ENCODE results near the gene TSPAN32. TPM values are rescaled to one million over a fixed set of nuclear protein-coding genes. Genes with fewer than 3 reads are reported as not detected.

TSPAN32 gene
- total and polyA plus RNA-seq, 12 donors = 2.3 to 47.5 (median 23.3) TPM

DNA sequence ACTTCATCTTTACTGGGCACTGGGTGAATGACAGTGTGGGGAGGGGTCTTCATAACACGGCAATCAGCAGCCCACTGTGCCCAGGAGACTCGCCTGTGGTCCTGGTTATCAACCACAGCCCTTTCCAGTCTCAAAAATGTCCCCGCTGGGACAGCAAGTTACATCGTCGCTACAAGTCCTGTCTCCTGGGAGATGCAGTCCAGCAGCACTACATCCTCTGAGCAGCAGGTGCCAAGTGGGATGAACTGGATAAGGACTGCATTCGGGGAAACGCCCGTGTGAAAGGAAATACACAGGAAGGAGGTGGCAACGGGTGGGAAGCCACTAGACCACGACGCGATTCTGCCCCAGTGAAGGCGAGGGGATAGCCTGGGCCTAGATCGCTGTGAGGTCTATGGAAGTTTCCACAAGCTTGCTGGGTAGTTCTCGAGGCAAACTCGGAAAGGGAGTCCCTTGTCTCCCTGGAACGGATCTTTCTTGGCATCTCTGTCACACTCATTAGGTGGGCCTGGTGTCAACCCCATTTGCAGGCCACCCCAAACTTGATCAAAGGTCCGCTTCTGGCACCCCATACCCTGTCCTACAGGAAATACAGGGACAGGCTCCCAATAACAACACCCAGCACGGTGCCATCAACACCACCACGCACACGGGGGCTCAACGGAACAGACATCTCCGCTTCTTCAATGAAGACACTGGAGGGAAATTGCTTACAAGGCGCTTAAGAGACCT, 35.8 kb upstream of the TSPAN32 start:
- H3K27me3 ChIP-seq = peaks cover 16 to 53% (median 49%) of the 10 kb centered on the region in 7 donors
- no peaks in the 10 kb centered on the region for H3K9me3 ChIP-seq
- ATAC-seq (no peak), DNase-seq (no peak)
- no peaks in the 10 kb centered on the region for H3K36me3 ChIP-seq
- intact Hi-C loops (cut with DNase I) = no loop called here
- peak overlapping the region in 1 of 10 donors; percentile 77 for H3K27ac ChIP-seq
- TF ChIP-seq CTCF (IDR thresholded peaks at IDR 0.05) = no peak
- peak overlapping the region in 1 of 10 donors; percentile 24 for H3K4me3 ChIP-seq
- 64 to 70% methylated on average over 24 of the region's 24 CpGs for WGBS, 2 donors
- peaks cover 3 to 35% (median 19%) of the 10 kb centered on the region in 9 donors for H3K4me1 ChIP-seq

DNA sequence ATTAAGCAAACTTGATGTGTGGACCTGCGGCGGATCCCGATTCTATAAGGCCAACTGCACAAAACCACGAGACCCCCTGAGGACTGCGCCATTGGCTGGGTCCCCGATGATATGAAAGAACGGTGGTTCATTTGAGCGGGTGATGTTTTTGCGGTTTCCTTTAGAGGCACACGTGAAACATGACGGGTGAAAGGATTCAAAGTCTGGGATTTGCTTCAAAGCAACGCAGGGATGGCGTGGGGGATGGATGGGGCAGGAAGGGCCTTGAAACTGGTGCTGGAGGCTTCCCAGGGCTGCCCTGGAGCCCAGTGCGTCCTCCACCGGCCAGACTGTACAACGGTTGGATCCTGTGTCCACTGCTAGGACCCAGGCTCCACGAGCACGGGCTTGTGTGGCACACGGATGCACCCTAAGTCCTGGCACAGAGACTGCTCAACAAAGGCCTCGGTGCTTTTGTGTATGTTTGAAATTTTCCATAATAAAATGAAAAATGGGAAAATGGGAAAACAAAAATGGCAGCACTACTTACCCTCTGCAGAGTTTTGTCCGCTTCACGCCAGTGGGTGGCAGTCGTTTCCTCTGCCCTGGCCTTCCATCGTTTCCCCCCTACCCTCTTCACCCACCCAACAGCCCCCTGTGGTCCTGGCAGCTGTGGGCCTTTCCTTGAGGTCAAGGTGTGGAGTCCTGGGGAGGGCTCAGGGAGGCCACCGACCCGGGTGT, 35.1 kb upstream of the TSPAN32 start:
- Histone ChIP-seq H3K4me3 (no peak overlapping the region), H3K36me3 (no peaks in the 10 kb centered on the region), H3K27me3 (peaks cover 21 to 56% (median 49%) of the 10 kb centered on the region in 7 donors), H3K4me1 (peaks cover 3 to 38% (median 23%) of the 10 kb centered on the region in 9 donors), H3K27ac (peak overlapping the region in 1 of 10 donors; percentile 77), H3K9me3 (no peaks in the 10 kb centered on the region)
- no peak for DNase-seq
- intact Hi-C loops (cut with DNase I) = no loop called here
- WGBS, 2 donors = 92 to 93% methylated on average over 26 of the region's 26 CpGs
- TF ChIP-seq CTCF (IDR thresholded peaks at IDR 0.05) = no peak
- no peak for ATAC-seq

DNA sequence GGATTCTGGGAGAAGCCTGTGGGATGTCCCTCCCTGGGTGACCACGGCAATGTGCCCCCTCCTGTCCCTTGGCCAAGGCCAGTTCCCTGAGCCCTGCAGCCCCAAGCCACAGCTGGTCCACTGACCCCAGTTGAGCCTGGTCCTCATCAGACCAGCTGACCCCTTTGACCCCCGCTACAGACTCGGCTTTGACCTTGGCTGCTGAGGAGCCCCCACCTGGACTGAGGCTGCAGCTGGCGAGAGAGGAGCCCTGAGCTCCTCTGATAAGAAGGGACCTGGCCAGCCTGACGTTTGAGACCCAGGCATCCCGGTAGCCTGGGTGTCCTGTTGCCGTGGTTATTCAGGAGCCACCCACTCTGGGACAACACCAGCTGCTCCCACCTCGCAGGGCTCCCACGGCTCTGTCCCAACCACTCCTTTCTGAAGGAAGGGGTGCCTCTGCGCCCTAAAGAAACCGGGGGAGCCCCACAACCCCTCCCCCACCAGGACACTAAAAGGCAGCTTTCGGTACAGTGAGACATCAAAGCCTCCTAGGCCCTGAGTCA, 34.4 kb upstream of the TSPAN32 start:
- 74 to 79% methylated on average over 12 of the region's 12 CpGs for WGBS, 2 donors
- peaks cover 3 to 38% (median 23%) of the 10 kb centered on the region in 9 donors for H3K4me1 ChIP-seq

More for the DNA sequence above, 34.4 kb upstream of the TSPAN32 start:
- Histone ChIP-seq H3K9me3 (no peaks in the 10 kb centered on the region), H3K4me3 (no peak overlapping the region), H3K27me3 (peaks cover 26 to 61% (median 51%) of the 10 kb centered on the region in 7 donors), H3K36me3 (no peaks in the 10 kb centered on the region), H3K27ac (no peak overlapping the region)
- intact Hi-C loops (cut with DNase I) = no loop called here
- TF ChIP-seq CTCF (IDR thresholded peaks at IDR 0.05) = no peak
- no peak for DNase-seq
- ATAC-seq = no peak
